Measurements from ENCODE around the gene TIE1.
A peak's percentile ranks its signal among the peaks of the same experiment; 100 is the strongest.

GRCh38 chr1:43348809-43349593, 48.2 kb downstream of the TIE1 start:
- TF ChIP-seq CTCF (IDR thresholded peaks at IDR 0.05 in 4 of 5, conservative IDR thresholded peaks at IDR 0.05 in 1 of 5) (no peak), POLR2A (IDR thresholded peaks at IDR 0.05) (peak; percentile 30 to 37)
